Fibroblast of the aortic adventitia (primary cell): Measurements from ENCODE around the gene ACAP3. TPM values are rescaled to one million over a fixed set of nuclear protein-coding genes. Genes with fewer than 3 reads are reported as not detected.

Experiments
- DNase-seq: peaks from one replicate; pipeline ENCODE4 v3.0.0-alpha.2; 2010; ENCODE audit warnings: low read depth
- H3K4me3 ChIP-seq: 2 replicates; pipeline ENCODE4 v1.5.1; 2011; ENCODE audit warnings: low read depth, mild to moderate bottlenecking, control low read depth, low read length, moderate library complexity
- total RNA-seq: library from RNA; depleted of rRNA; stranded (reverse); fragments of >200 nt; gene quantifications from 2 replicates; pipeline ENCODE4 v1.2.3, GENCODE V29; 2012; ENCODE audit warnings: low replicate concordance
- TF ChIP-seq, protein P1 (sequence below): IDR thresholded peaks from 2 replicates; pipeline ENCODE4 v1.5.1; 2011; ENCODE audit warnings: mild to moderate bottlenecking, low read length, control low read depth, inconsistent platforms; ENCODE audit not compliant: insufficient read depth

ACAP3 gene
- total RNA-seq, 1 donor: 43.2 TPM

DNA sequence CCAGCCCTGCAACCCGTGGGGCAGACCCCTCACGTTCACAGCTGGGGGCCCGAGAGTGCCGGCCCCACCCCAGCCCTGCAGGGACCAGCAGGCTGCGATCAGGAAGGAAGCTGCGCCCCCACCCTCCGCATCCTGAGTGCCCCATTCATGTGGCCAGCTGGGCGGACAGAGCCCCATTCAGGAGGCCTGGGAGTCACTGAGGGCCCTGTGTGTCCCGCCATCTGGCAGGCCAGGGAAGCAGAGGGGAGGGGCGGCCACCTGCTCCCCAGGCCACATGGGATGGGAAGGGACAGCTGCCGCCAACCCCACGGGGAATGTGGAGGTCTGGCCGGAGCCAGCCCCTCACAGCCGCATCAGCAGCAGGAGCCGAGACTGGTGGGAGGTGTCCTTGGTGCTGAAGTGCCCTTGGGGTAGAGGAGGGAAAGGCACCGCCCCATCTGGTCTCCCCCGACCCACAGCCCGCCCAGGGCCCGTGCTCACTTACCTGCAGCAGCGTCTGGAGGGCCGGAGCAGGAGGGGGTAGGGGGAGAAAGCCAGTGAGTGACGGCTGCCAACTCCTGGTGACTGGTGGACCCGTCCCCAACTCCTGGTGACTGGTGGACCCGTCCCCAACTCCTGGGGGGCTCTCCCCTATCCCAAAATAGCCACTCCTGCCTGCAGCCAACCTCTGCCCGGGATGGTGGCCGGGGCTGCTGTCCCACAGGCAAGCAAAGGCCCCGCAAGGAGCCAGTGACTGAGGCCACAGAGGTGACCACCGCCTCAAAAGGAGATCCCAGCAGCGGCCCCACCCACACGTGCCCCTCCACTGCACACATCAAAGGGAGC lies 8.7 kb downstream of the ACAP3 start:
- TF ChIP-seq, protein P1, sequence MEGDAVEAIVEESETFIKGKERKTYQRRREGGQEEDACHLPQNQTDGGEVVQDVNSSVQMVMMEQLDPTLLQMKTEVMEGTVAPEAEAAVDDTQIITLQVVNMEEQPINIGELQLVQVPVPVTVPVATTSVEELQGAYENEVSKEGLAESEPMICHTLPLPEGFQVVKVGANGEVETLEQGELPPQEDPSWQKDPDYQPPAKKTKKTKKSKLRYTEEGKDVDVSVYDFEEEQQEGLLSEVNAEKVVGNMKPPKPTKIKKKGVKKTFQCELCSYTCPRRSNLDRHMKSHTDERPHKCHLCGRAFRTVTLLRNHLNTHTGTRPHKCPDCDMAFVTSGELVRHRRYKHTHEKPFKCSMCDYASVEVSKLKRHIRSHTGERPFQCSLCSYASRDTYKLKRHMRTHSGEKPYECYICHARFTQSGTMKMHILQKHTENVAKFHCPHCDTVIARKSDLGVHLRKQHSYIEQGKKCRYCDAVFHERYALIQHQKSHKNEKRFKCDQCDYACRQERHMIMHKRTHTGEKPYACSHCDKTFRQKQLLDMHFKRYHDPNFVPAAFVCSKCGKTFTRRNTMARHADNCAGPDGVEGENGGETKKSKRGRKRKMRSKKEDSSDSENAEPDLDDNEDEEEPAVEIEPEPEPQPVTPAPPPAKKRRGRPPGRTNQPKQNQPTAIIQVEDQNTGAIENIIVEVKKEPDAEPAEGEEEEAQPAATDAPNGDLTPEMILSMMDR: no peak
- H3K4me3 ChIP-seq: no peak overlapping the region
- DNase-seq: no peak

GRCh38 chr1:1297802-1298424 lies 9.8 kb downstream of the ACAP3 start:
- no peak overlapping the region for H3K4me3 ChIP-seq
- TF ChIP-seq, protein P1: no peak
- no peak for DNase-seq

DNA sequence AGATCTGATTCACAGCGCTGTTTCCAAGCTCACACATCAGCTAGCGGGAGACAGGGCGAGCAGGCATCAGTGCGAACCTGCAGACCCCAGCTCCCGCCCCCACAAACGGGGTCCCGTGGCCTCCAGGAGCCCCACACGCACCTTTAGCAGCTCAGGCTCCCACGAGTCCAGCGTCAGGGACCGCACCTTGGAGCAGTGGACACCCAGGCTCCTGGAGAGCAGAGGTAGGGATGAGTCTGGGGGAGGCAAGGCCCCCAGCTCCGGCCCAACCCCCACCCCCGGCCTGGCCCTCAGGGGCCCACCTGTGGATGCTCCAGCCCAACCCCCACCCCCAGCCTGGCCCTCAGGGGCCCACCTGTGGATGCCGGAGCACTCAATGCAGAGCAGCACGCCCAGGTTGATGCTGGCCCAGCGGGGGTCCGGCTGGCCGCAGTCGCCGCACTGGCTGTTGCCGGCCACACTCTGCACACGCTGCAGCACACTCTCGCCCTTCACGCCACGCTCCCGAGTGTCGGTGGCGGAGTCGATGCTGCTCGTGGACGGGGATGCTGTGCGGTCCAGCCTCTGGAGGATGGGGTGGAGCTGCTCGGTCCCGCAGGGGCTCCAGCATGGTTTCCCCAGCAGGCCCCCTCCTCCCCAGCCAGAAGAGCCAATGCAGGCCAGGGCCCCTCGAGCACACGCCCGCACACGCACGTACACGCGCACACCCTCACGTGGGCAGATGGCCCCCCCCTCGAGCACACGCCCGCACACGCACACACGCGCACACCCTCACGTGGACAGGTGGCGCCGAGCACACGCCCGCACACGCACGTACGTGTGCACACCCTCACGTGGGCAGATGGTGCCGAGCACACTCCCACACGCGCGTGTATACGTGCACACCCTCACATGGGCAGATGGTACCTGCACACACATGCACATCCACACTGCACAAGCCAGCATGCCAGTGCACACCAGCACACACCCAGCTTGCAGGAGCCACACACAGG lies 11.4 kb downstream of the ACAP3 start:
- no peak for DNase-seq
- TF ChIP-seq, protein P1: no peak
- H3K4me3 ChIP-seq: no peak overlapping the region

DNA sequence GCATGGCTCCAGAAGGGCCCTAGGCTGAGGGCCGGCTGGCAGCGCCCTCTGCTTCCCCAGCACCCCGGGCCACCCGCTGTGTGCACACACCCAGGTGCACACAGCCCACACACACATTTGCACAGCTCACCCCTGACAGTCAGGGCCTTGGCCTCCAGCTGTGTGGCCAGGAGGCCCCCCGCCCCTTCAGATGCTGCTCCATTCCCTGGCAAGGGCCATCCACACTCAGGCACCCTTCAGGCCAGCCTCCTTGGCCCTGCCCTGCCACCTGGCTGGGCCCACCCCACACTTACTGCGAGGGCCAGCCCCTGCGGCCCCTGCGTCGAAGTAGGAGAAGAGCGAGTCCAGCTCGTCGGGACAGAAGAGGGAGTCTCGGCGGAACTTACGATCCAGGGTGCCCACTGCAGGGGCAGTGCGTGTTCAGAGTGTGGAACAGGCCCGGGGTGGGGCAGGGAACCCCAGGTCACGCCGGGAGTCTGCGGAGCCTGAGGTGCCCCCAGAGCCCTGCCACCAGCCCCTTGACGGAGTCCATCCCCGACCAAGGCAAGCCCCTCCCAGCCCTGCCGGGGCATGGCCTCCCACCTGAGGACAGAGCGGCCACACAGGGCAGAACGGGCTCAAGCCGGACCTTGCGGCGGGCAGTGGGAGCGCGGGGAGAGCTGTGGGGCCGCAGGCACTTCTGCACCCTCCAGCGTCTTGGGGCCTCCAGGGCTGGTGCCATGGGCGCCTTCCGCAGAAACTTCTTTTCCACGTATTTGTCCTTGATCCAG lies 12.4 kb downstream of the ACAP3 start:
- no peak overlapping the region for H3K4me3 ChIP-seq
- DNase-seq: no peak
- TF ChIP-seq, protein P1: no peak

GRCh38 chr1:1294250-1294890 lies 13.4 kb downstream of the ACAP3 start:
- TF ChIP-seq, protein P1: no peak
- H3K4me3 ChIP-seq: no peak overlapping the region

More at GRCh38 chr1:1294250-1294890, 13.4 kb downstream of the ACAP3 start:
- no peak for DNase-seq
